ENCODE data around the gene TASP1. TPM values are rescaled to one million over a fixed set of nuclear protein-coding genes. Genes with fewer than 3 reads are reported as not detected.
A peak's percentile ranks its signal among the peaks of the same experiment; 100 is the strongest.
"Not testable (repeated sequence)": the region's sequence is repeated elsewhere in the genome, so short reads cannot be mapped to it uniquely, and the experiment has no call there.

The TASP1 gene
- total RNA-seq, 1 experiment from 2014 or later, result 6.3 TPM

- no peak for DNase-seq (ENCODE audit: low read depth)
These were observed 9.8 kb upstream of the TASP1 start for GRCh38 chr20:13648291-13649228.

GRCh38 chr20:13644010-13644409, 5.3 kb upstream of the TASP1 start:
- peak; percentile 87 for DNase-seq (ENCODE audit: low read depth)

- DNase-seq (ENCODE audit: low read depth), result no peak
These were observed 392 bp upstream of the TASP1 start for GRCh38 chr20:13639150-13639497.

GRCh38 chr20:13638162-13638495, 603 bp downstream of the TASP1 start:
- peak; percentile 52 for DNase-seq (ENCODE audit: low read depth)

- no peak for DNase-seq (ENCODE audit: low read depth)
These were observed 6.3 kb downstream of the TASP1 start for GRCh38 chr20:13632431-13632830.

DNA sequence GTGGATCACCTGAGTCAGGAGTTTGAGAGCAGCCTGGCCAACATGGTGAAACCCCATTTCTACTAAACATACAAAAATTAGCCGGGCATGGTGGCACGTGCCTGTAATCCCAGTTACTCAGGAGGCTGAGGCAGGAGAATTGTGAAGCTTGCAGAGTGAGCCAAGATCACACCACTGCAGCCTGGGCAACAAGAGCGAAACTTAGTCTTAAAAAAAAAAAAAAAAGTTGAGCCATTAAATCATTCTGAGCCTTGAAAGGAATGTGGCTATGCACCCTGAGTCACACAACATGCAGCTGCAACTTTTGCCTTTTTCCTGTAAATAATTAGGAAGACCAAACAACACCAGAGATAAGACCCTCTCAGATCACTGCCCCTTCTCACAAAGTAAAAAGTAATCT, 11.2 kb downstream of the TASP1 start:
- peak; percentile 78 for DNase-seq (ENCODE audit: low read depth)

- no peak for DNase-seq (ENCODE audit: low read depth)
These were observed 12.0 kb downstream of the TASP1 start for GRCh38 chr20:13626724-13627123.

DNA sequence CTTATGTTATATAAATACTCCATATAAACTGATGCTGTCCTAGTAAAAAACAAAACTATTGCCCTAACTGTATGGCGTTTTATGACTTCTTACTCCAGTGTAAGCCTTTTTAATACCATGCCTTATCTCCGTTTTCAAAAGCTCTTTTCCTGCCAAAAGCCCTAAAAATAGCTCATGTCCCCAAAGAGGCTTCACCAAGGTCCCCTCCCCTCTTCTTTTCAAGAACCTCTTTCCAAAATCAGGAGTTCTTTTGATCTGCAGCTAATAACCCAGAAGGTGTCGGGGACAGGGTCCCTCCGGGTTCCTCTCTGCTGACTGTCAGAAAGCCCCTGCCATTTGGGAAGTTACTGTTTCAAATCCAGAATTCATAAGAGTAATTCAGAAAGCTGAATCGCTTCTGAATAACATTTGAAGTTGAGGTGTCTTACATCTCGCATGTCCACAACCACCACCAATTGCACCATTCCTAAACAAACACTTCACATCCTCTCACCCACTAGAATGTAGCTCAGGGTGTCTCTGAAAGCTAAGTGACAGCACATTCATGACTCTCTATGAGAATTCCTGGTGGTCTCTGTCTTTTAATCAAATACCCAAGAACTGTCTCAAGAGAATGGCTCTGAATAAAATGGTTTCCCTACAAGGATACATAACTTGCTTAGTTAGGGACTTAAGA, 13.3 kb downstream of the TASP1 start:
- no peak for DNase-seq (ENCODE audit: low read depth)

DNA sequence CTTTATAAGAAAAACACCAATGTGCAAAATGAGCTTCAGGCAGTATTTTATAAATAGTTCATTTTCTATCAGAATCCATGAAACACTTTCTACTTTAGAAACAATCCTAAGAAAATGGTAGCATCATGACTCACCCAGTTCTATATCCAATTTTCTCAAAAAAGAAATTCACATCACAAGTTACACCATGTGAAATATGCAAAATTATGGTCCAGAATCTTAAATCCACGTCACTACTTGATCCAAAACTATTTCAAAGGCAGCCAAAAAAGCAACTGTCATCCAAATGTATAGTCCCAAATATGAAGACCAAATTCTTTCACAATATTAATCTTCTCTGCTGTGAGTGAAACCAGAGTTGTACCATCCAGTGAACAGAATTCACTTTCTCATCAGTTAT, 19.3 kb downstream of the TASP1 start:
- not testable (repeated sequence) for DNase-seq (ENCODE audit: low read depth)

DNA sequence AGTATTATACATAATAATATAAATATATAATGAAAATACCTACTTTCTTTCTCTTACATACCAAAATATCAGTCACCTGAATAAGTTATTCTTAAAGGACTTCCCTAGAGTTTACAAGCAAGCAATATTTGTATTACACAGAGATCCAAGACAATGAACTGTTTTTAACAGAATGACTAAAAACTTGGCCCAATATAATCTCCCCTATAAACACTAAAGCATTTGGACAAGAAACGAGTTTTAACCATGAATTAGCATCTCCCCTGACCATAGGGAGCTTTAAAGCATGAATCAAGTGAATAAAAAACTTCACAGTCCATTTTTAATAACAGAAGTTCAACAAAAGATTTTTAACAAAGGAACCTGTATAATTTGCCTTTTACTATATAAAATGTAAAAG, 20.3 kb downstream of the TASP1 start:
- DNase-seq (ENCODE audit: low read depth), result not testable (repeated sequence)

DNA sequence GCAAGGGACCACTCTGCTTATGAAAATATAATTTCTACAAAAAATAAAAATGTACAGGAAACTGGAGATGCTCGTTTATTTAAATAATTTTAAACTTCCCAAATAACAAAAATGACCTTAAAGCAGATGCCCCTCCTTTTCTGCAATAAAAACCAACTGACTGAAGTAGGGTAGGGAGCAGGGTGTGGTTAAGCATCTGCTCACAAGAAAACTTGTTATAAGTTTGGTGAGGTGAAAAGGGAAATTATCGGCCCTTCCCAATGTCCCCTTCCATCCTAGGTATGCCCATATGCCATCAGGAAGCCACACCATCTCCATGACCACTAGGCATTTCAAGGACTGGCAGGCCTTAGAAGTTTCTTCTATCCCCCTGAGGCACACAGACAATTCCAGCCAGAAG, 21.1 kb downstream of the TASP1 start:
- DNase-seq (ENCODE audit: low read depth), result not testable (repeated sequence)

- DNase-seq (ENCODE audit: low read depth), result not testable (repeated sequence)
These were observed 22.0 kb downstream of the TASP1 start for GRCh38 chr20:13616713-13617112.

DNA sequence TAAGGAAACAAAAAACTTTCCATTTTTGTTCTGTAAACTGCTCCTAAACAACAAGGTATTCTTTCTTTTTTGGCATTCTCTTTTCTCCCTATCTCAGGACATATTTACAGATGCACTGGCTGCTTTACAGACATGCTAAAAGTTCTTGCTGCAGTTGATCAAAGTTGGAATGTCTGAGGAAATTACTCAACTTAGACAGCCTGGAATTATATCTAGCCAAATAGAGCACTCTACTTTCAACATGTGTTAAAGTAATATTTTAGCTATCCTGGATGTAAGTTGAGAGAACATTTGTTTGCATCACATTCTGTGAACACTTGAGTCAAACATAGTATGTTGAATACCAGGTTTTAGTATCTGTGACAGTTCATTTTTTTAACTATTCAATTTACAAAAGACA, 24.8 kb downstream of the TASP1 start:
- no peak for DNase-seq (ENCODE audit: low read depth)

DNA sequence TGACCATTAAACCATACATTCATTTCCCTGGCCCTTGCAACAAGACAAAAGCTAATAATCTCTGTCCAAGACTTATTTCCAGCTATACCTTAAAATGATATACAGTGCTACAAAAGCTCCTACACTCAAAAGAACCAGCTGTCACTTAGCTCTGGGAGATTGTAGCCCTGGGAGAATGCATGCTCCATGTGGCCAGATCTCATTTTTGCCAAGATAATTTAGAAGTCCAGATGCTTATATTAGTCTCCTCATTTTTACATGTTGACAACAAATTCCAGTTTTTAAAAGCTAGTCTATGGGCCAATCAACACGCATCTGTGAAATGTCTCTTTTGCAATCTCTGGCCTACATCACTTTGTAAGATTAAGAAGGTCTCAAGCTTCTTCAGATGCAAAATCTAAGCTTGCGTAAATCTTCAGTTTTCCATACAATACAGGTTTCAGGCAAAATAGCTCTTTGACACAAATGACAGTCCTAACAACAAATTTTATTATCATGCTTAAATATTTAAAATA, 27.1 kb downstream of the TASP1 start:
- DNase-seq (ENCODE audit: low read depth), result no peak

GRCh38 chr20:13610184-13610583, 28.5 kb downstream of the TASP1 start:
- no peak for DNase-seq (ENCODE audit: low read depth)

DNA sequence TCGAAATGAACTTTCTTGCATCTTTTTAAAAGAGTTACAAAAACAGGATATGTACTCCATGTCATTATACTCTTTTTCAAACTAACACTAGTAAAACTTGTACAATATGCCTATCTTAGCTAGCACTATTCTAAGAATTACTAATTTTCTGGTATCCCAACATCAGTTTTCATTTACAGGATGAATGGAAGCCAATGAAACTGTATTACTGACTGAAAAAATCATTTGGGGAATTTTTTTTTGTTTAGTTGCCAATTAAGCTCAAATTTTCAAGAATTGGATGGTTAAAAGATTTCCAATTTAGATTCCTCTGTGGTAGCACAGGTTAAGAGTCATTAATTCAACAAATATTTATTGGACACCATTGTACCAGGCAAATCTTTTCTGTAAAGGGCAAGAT, 30.7 kb downstream of the TASP1 start:
- no peak for DNase-seq (ENCODE audit: low read depth)

- not testable (repeated sequence) for DNase-seq (ENCODE audit: low read depth)
These were observed 45.3 kb downstream of the TASP1 start for GRCh38 chr20:13593423-13593822.

- no peak for DNase-seq (ENCODE audit: low read depth)
These were observed 50.7 kb downstream of the TASP1 start for GRCh38 chr20:13588049-13588448.

GRCh38 chr20:13587370-13587769, 51.4 kb downstream of the TASP1 start:
- no peak for DNase-seq (ENCODE audit: low read depth)

GRCh38 chr20:13586133-13586532, 52.6 kb downstream of the TASP1 start:
- DNase-seq (ENCODE audit: low read depth), result no peak

- no peak for DNase-seq (ENCODE audit: low read depth)
These were observed 57.3 kb downstream of the TASP1 start for GRCh38 chr20:13581451-13581850.

- DNase-seq (ENCODE audit: low read depth), result no peak
These were observed 58.0 kb downstream of the TASP1 start for GRCh38 chr20:13580707-13581106.

DNA sequence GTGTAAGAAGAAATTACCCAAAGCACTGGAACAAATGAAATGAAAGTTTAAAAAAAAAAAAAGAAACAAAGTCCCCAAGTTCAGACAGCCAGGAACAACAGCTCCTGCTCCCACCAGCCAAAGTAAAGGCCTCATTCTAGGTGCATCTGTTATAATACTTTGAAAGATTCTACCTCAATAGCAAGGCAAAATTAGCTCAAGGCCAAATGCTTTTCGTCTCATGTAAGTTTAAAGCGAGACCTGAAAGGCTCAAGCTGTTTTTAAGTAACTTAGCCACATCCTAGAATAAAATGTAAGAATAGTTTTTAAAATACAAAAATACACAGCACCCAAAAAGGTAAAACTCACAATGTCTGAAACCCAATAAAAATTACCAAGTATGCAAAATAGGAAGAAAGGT, 64.7 kb downstream of the TASP1 start:
- DNase-seq (ENCODE audit: low read depth), result no peak
